ENCODE results near the gene XXYLT1. TPM values are rescaled to one million over a fixed set of nuclear protein-coding genes. Genes with fewer than 3 reads are reported as not detected.
"Not testable (repeated sequence)": the region's sequence is repeated elsewhere in the genome, so short reads cannot be mapped to it uniquely, and the experiment has no call there.

XXYLT1 gene
- total and polyA plus RNA-seq, 7 donors: 2.5 to 13.8 (median 11.1) TPM

GRCh38 chr3:195040094-195040493, 230.9 kb downstream of the XXYLT1 start:
- Histone ChIP-seq H3K9me3 (no peaks in the 10 kb centered on the region), H3K4me3 (no peak overlapping the region), H3K27ac (no peak overlapping the region), H3K36me3 (no peaks in the 10 kb centered on the region), H3K27me3 (no peaks in the 10 kb centered on the region), H3K4me1 (no peaks in the 10 kb centered on the region)
- intact Hi-C loops (cut with DNase I): no loop called here
- WGBS, 2 donors: 84 to 90% methylated on average over 11 of the region's 11 CpGs
- TF ChIP-seq CTCF (IDR thresholded peaks at IDR 0.05) (no peak), POLR2AphosphoS5 (IDR thresholded peaks at IDR 0.05) (no peak), EP300 (IDR thresholded peaks at IDR 0.05) (no peak), POLR2A (IDR thresholded peaks at IDR 0.05) (no peak)
- no peak for DNase-seq

DNA sequence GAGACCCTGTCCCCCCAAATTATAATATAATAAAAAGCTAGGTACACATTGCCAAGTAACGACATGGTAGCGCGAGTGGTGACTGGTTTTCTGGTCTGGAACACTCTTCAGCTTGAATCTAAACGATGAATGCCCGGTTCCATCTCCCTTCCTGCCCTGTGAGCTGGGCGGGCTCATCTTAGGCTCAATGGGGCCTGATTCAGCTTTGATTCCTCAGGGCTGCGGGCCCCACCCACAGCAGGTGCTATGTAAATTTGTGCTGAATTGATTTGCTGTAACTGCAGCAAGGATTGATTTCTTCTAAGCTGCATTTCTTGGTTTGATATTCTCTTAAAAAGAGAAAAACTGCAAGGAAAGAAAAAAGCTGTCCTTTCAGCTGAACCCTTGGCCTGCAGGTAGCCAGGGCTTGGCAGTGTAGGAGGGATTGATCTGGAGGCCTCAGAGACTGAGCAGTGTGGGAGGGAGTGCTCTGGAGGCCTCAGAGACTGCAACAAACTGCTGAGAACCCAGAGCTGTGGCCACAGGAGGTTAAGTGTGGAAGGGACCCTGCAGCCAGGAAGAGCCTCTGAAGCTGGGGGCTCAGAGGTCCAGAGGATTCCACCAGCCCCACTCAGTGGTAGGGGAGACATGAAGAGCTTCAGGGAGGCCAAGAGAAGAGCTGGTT, 231.6 kb downstream of the XXYLT1 start:
- 31 to 69% methylated on average over 7 of the region's 7 CpGs for WGBS, 2 donors

GRCh38 chr3:195038161-195038560, 232.8 kb downstream of the XXYLT1 start:
- no peaks in the 10 kb centered on the region for H3K36me3 ChIP-seq
- H3K9me3 ChIP-seq: no peaks in the 10 kb centered on the region
- H3K27ac ChIP-seq: no peak overlapping the region
- DNase-seq: no peak
- no peaks in the 10 kb centered on the region for H3K27me3 ChIP-seq
- H3K4me1 ChIP-seq: no peaks in the 10 kb centered on the region
- no peak for TF ChIP-seq POLR2A (IDR thresholded peaks at IDR 0.05)
- TF ChIP-seq EP300 (IDR thresholded peaks at IDR 0.05): no peak
- TF ChIP-seq POLR2AphosphoS5 (IDR thresholded peaks at IDR 0.05): no peak
- no peak for TF ChIP-seq CTCF (IDR thresholded peaks at IDR 0.05)
- intact Hi-C loops (cut with DNase I): no loop called here
- no peak overlapping the region for H3K4me3 ChIP-seq
- WGBS, 2 donors: 79 to 86% methylated on average over 5 of the region's 5 CpGs

More for the DNA sequence above, 231.6 kb downstream of the XXYLT1 start:
- no peak overlapping the region for H3K4me3 ChIP-seq
- no peak for DNase-seq
- intact Hi-C loops (cut with DNase I): no loop called here
- H3K36me3 ChIP-seq: no peaks in the 10 kb centered on the region
- H3K27ac ChIP-seq: no peak overlapping the region
- H3K27me3 ChIP-seq: no peaks in the 10 kb centered on the region
- H3K4me1 ChIP-seq: no peaks in the 10 kb centered on the region
- no peaks in the 10 kb centered on the region for H3K9me3 ChIP-seq
- TF ChIP-seq CTCF (IDR thresholded peaks at IDR 0.05): no peak
- TF ChIP-seq POLR2A (IDR thresholded peaks at IDR 0.05): no peak
- TF ChIP-seq EP300 (IDR thresholded peaks at IDR 0.05): no peak
- no peak for TF ChIP-seq POLR2AphosphoS5 (IDR thresholded peaks at IDR 0.05)

- intact Hi-C loops (cut with DNase I); H3K4me3 ChIP-seq; H3K27ac ChIP-seq; H3K4me1 ChIP-seq; H3K9me3 ChIP-seq; H3K27me3 ChIP-seq; DNase-seq; H3K36me3 ChIP-seq: not testable (repeated sequence)
- 92 to 93% methylated on average over 3 of the region's 3 CpGs for WGBS, 2 donors
Observed at GRCh38 chr3:195037586-195037985, 233.4 kb downstream of the XXYLT1 start.

GRCh38 chr3:195036974-195037373, 234.0 kb downstream of the XXYLT1 start:
- intact Hi-C loops (cut with DNase I): no loop called here
- TF ChIP-seq EP300 (IDR thresholded peaks at IDR 0.05) (no peak), CTCF (IDR thresholded peaks at IDR 0.05) (no peak), POLR2A (IDR thresholded peaks at IDR 0.05) (no peak)
- no peak for DNase-seq
- Histone ChIP-seq H3K4me1 (no peaks in the 10 kb centered on the region), H3K36me3 (no peaks in the 10 kb centered on the region), H3K4me3 (no peak overlapping the region), H3K9me3 (no peaks in the 10 kb centered on the region), H3K27ac (no peak overlapping the region), H3K27me3 (no peaks in the 10 kb centered on the region)
- WGBS, 2 donors: 70 to 85% methylated on average over 5 of the region's 5 CpGs
